HepG2 (cell line): ENCODE measurements around the gene NT5M. TPM values are rescaled to one million over a fixed set of nuclear protein-coding genes. Genes with fewer than 3 reads are reported as not detected.

Experiments
- EHMT2 ChIP-seq: fragments of 200-600 bp; sonication (generic); IDR thresholded peaks from 2 replicates; pipeline ENCODE4 v1.7.0; 2017; ENCODE audit warnings: antibody characterized with exemption, low read depth, low read length, borderline replicate concordance
- GMEB1 ChIP-seq: sonication (generic); formaldehyde crosslinking; IDR thresholded peaks from 2 replicates; pipeline ENCODE4 v1.5.1; 2020; ENCODE audit warnings: missing genetic modification reagents, mild to moderate bottlenecking, borderline replicate concordance
- IKZF4 ChIP-seq: sonication (generic); formaldehyde crosslinking; IDR thresholded peaks from 2 replicates; pipeline ENCODE4 v1.5.1; 2020; ENCODE audit warnings: borderline replicate concordance, mild to moderate bottlenecking, low read depth, missing genetic modification reagents; ENCODE audit errors: not compliant biosample characterization
- KDM4B ChIP-seq: sonication (generic); formaldehyde crosslinking; IDR thresholded peaks from 2 replicates; pipeline ENCODE4 v1.4.0; 2020; ENCODE audit warnings: missing genetic modification reagents
- KLF16 ChIP-seq, 2 experiments: sonication (generic) in 1 of 2; formaldehyde crosslinking in 1 of 2; IDR thresholded peaks; 2 replicates each; pipeline versions ENCODE4 v1.6.1 to v1.8.0; 2016 to 2023; ENCODE audit warnings: missing genetic modification reagents in 2 of 2, missing compliant biosample characterization in 1 of 2
- MZF1 ChIP-seq: sonication (generic); formaldehyde crosslinking; IDR thresholded peaks from 2 replicates; pipeline ENCODE4 v1.8.1; 2023; ENCODE audit warnings: mild to moderate bottlenecking, missing genetic modification reagents, borderline replicate concordance
- NCOA1 ChIP-seq: sonication (generic); formaldehyde crosslinking; IDR thresholded peaks from 2 replicates; pipeline ENCODE4 v1.9.0; 2021; ENCODE audit warnings: missing genetic modification reagents
- POGZ ChIP-seq: sonication (generic); formaldehyde crosslinking; IDR thresholded peaks from 2 replicates; pipeline ENCODE4 v1.4.0; 2020; ENCODE audit warnings: mild to moderate bottlenecking, missing genetic modification reagents
- POLR2G ChIP-seq: fragments of 200-400 bp; formaldehyde crosslinking; IDR thresholded peaks from 2 replicates; pipeline ENCODE4 v1.6.1; 2018; ENCODE audit warnings: mild to moderate bottlenecking, low read depth, low read length, moderate library complexity
- SOX5 ChIP-seq: IDR thresholded peaks from 2 replicates; pipeline ENCODE4 v1.6.1; 2016; ENCODE audit warnings: borderline replicate concordance
- SOX6 ChIP-seq, 2 experiments: fragments of 450-650 bp in 1 of 2; sonication (generic) in 1 of 2; formaldehyde crosslinking in 1 of 2; IDR thresholded peaks; 2 replicates each; pipeline versions ENCODE4 v1.4.0 to v1.6.1; 2017 to 2020; ENCODE audit warnings: antibody characterized with exemption in 1 of 2, mild to moderate bottlenecking in 1 of 2, missing genetic modification reagents in 1 of 2
- ZNF34 ChIP-seq: sonication (generic); formaldehyde crosslinking; IDR thresholded peaks from 2 replicates; pipeline ENCODE4 v1.4.0; 2020; ENCODE audit warnings: mild to moderate bottlenecking, missing genetic modification reagents, borderline replicate concordance
- ZNF530 ChIP-seq: sonication (generic); formaldehyde crosslinking; IDR thresholded peaks from 2 replicates; pipeline ENCODE4 v1.5.0; 2020; ENCODE audit warnings: low read depth, mild to moderate bottlenecking, missing genetic modification reagents
- ZNF704 ChIP-seq: sonication (generic); formaldehyde crosslinking; IDR thresholded peaks from 2 replicates; pipeline ENCODE4 v1.8.1; 2023; ENCODE audit warnings: mild to moderate bottlenecking, inconsistent platforms, moderate library complexity, missing genetic modification reagents, borderline replicate concordance
- ZNF737 ChIP-seq: sonication (generic); formaldehyde crosslinking; IDR thresholded peaks from 2 replicates; pipeline ENCODE4 v1.5.0; 2020; ENCODE audit warnings: missing genetic modification reagents, mild to moderate bottlenecking, borderline replicate concordance
- ZNF768 ChIP-seq: sonication (generic); formaldehyde crosslinking; IDR thresholded peaks from 2 replicates; pipeline ENCODE4 v1.4.0; 2020; ENCODE audit warnings: missing genetic modification reagents
- ZNF775 ChIP-seq: sonication (generic); formaldehyde crosslinking; IDR thresholded peaks from 2 replicates; pipeline ENCODE4 v1.4.0; 2020; ENCODE audit warnings: missing genetic modification reagents, mild to moderate bottlenecking, moderate library complexity, borderline replicate concordance
- ZNF816 ChIP-seq: sonication (generic); formaldehyde crosslinking; IDR thresholded peaks from 2 replicates; pipeline ENCODE4 v1.8.0; 2022; ENCODE audit warnings: missing genetic modification reagents, mild to moderate bottlenecking, borderline replicate concordance
- polyA plus RNA-seq, 8 experiments: library from polyadenylated mRNA; depleted of rRNA in 3 of 8; stranded (reverse) in 7 of 8; unstranded in 1 of 8; fragments of >200 nt; fragmentation: Illumina TruSeq in 4 of 8; extraction: Trizol in 4 of 8; gene quantifications; 2 replicates each; pipeline versions ENCODE4 v1.2.1 to v1.2.3, GENCODE V29; 2011 to 2016; ENCODE audit warnings: low read depth in 4 of 8, missing spikeins in 1 of 8, mixed read lengths in 1 of 8; ENCODE audit not compliant: insufficient read depth in 1 of 8
- total RNA-seq, 5 experiments: library from RNA; depleted of rRNA; stranded (reverse); fragments of >200 nt; fragmentation: Illumina TruSeq; extraction: Trizol; gene quantifications; 2 replicates each; pipeline ENCODE4 v1.2.3, GENCODE V29; 2016; ENCODE audit warnings: low read depth in 1 of 5
- TF ChIP-seq, protein P1 (sequence below), 2 experiments: fragments of 450-650 bp in 1 of 2; sonication (generic) in 1 of 2; formaldehyde crosslinking; IDR thresholded peaks; 2 replicates each; pipeline versions ENCODE4 v1.5.0 to v1.8.0; 2020 to 2022; ENCODE audit warnings: mild to moderate bottlenecking in 1 of 2, missing genetic modification reagents in 1 of 2
- TF ChIP-seq, protein P2 (sequence below): sonication (generic); formaldehyde crosslinking; IDR thresholded peaks from 2 replicates; pipeline ENCODE4 v1.5.0; 2020; ENCODE audit warnings: mild to moderate bottlenecking, missing genetic modification reagents, borderline replicate concordance

The NT5M gene
- total and polyA plus RNA-seq, 2 of the 13 experiments (the other 11 are each of a cell fraction or from before 2014, with no cell fraction given) = 0.55 to 0.78 TPM

DNA sequence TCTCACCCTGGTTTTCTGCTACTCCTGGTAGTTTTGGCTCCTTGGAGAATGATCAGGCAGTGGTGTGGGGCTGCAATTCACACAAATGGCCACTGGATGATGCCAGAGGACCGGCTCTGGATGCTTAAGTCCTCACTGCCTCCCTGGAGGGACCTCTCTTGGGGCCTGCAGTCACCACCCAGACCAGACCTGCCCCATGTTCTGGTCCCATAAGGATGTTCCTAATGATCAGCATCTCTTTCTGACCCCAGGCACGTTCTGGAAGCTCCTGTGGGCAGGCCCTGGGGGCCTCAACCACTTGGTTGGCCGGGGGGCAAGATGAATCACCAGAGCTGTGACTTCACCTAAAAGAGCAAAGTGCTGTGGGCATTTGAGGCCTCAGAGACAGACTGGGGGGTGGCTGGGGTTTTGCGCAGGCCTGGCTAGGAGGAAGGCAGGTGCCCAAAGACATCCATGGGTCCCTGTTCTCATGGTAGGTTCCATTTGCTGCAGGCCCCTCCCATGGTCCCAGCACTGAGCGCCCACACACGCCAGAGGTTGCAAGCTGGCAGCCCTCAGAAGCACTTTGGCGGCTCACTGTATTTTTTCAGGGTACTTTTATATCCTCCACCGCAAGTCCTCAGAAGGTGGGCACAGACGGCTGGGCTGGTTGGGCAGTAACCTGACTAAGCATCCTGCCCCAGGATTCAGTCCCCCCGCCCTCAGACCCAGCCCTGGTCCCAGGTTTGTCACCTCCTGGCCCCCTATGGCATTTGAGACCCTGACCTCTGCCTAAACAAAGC lies 53.2 kb downstream of the NT5M start (continued):
- TF ChIP-seq ZNF704 (CRISPR knock-in tag) (no peak), POGZ (no peak), ZNF737 (no peak), MZF1 (CRISPR knock-in tag) (no peak), NCOA1 (CRISPR knock-in tag) (no peak), ZNF816 (CRISPR knock-in tag) (no peak), SOX6 (IDR thresholded peaks at IDR 0.05) (no peak), SOX6 (CRISPR knock-in tag; IDR thresholded peaks at IDR 0.05) (peak; percentile 38; the same call in 1 of the 2 replicates), EHMT2 (no peak), ZNF768 (CRISPR knock-in tag) (no peak), ZNF34 (no peak), IKZF4 (CRISPR knock-in tag) (no peak), KDM4B (CRISPR knock-in tag) (no peak), ZNF775 (CRISPR knock-in tag) (no peak), POLR2G (no peak), KLF16 (CRISPR knock-in tag; IDR thresholded peaks at IDR 0.05) (0 out of 4 replicates have a peak, but pooled peaks of 1 of the 2 experiments have one; percentile 31), ZNF530 (no peak), SOX5 (CRISPR knock-in tag) (no peak), GMEB1 (CRISPR knock-in tag) (no peak)
- TF ChIP-seq, protein P1, sequence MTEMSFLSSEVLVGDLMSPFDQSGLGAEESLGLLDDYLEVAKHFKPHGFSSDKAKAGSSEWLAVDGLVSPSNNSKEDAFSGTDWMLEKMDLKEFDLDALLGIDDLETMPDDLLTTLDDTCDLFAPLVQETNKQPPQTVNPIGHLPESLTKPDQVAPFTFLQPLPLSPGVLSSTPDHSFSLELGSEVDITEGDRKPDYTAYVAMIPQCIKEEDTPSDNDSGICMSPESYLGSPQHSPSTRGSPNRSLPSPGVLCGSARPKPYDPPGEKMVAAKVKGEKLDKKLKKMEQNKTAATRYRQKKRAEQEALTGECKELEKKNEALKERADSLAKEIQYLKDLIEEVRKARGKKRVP (CRISPR knock-in tag; IDR thresholded peaks at IDR 0.05) = no peak
- TF ChIP-seq, protein P2, sequence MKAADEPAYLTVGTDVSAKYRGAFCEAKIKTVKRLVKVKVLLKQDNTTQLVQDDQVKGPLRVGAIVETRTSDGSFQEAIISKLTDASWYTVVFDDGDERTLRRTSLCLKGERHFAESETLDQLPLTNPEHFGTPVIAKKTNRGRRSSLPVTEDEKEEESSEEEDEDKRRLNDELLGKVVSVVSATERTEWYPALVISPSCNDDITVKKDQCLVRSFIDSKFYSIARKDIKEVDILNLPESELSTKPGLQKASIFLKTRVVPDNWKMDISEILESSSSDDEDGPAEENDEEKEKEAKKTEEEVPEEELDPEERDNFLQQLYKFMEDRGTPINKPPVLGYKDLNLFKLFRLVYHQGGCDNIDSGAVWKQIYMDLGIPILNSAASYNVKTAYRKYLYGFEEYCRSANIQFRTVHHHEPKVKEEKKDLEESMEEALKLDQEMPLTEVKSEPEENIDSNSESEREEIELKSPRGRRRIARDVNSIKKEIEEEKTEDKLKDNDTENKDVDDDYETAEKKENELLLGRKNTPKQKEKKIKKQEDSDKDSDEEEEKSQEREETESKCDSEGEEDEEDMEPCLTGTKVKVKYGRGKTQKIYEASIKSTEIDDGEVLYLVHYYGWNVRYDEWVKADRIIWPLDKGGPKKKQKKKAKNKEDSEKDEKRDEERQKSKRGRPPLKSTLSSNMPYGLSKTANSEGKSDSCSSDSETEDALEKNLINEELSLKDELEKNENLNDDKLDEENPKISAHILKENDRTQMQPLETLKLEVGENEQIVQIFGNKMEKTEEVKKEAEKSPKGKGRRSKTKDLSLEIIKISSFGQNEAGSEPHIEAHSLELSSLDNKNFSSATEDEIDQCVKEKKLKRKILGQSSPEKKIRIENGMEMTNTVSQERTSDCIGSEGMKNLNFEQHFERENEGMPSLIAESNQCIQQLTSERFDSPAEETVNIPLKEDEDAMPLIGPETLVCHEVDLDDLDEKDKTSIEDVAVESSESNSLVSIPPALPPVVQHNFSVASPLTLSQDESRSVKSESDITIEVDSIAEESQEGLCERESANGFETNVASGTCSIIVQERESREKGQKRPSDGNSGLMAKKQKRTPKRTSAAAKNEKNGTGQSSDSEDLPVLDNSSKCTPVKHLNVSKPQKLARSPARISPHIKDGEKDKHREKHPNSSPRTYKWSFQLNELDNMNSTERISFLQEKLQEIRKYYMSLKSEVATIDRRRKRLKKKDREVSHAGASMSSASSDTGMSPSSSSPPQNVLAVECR (CRISPR knock-in tag) = peak; percentile 24; the same call in 1 of the 2 replicates
